Measurements from ENCODE around the gene KMO. TPM values are rescaled to one million over a fixed set of nuclear protein-coding genes. Genes with fewer than 3 reads are reported as not detected.

The KMO gene
- total RNA-seq, 3 donors from 2014 or later, result 0.34 to 0.91 (median 0.49) TPM

- H3K9me3 Mint-ChIP-seq, result no peaks in the 10 kb centered on the region
Observed at GRCh38 chr1:241593186-241593585, 61.0 kb downstream of the KMO start.

GRCh38 chr1:241596633-241597032 is 64.5 kb downstream of the KMO start:
- Mint-ChIP-seq H3K4me1 (ENCODE audit: low read depth) (peaks cover 19% of the 10 kb centered on the region), H3K36me3 (ENCODE audit: insufficient read depth) (peaks cover 14% of the 10 kb centered on the region), H3K27me3 (ENCODE audit: low read depth) (no peaks in the 10 kb centered on the region), H3K9me3 (no peaks in the 10 kb centered on the region), H3K4me3 (no peak overlapping the region)
- no peak for DNase-seq
- no peak for ATAC-seq

More at GRCh38 chr1:241593186-241593585, 61.0 kb downstream of the KMO start:
- no peak overlapping the region for H3K4me3 Mint-ChIP-seq
- no peaks in the 10 kb centered on the region for H3K27me3 Mint-ChIP-seq (ENCODE audit: low read depth)
- DNase-seq, result no peak
- peaks cover 16% of the 10 kb centered on the region for H3K4me1 Mint-ChIP-seq (ENCODE audit: low read depth)
- ATAC-seq, result no peak
- peaks cover 13% of the 10 kb centered on the region for H3K36me3 Mint-ChIP-seq (ENCODE audit: insufficient read depth)

- no peak for DNase-seq
Observed at GRCh38 chr1:241598249-241598648, 66.1 kb downstream of the KMO start.

GRCh38 chr1:241600496-241600901 is 68.3 kb downstream of the KMO start:
- H3K9me3 Mint-ChIP-seq, result no peaks in the 10 kb centered on the region
- no peak for ATAC-seq
- DNase-seq, result no peak
- no peak overlapping the region for H3K4me3 Mint-ChIP-seq
- H3K36me3 Mint-ChIP-seq (ENCODE audit: insufficient read depth), result peaks cover 20% of the 10 kb centered on the region
- H3K4me1 Mint-ChIP-seq (ENCODE audit: low read depth), result peaks cover 3% of the 10 kb centered on the region
- H3K27me3 Mint-ChIP-seq (ENCODE audit: low read depth), result no peaks in the 10 kb centered on the region

More at GRCh38 chr1:241598249-241598648, 66.1 kb downstream of the KMO start:
- Mint-ChIP-seq H3K4me1 (ENCODE audit: low read depth) (peaks cover 8% of the 10 kb centered on the region), H3K4me3 (no peak overlapping the region), H3K36me3 (ENCODE audit: insufficient read depth) (peaks cover 28% of the 10 kb centered on the region), H3K27me3 (ENCODE audit: low read depth) (no peaks in the 10 kb centered on the region), H3K9me3 (no peaks in the 10 kb centered on the region)
- ATAC-seq, result no peak

DNA sequence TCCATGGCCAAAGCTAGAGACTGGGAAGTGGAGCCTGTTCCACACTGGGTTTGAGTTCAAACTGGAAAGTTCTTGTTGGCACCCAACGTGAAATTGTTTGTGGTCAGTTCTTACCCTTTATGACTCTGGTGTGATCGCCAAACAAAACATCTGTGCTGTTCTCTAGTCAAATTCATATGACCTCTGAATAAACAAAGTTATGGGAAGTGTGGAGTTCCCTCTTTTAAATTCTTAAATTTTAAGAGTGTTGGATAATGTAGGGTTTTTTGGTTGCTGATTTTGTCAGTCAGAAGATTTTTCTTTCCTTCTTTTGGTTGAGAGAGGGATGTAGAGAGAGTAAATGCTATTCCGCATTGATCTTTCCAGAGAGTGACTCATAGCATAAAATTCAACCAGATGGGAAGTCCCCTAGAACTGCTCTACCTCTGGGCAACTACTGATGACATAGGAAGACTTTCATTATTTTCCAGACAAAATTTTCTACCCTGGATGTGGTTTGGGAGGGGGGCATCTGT is 71.6 kb downstream of the KMO start:
- H3K4me1 Mint-ChIP-seq (ENCODE audit: low read depth), result peaks cover 3% of the 10 kb centered on the region
- no peaks in the 10 kb centered on the region for H3K27me3 Mint-ChIP-seq (ENCODE audit: low read depth)
- DNase-seq (no peak), ATAC-seq (no peak)
- no peak overlapping the region for H3K4me3 Mint-ChIP-seq
- peaks cover 20% of the 10 kb centered on the region for H3K36me3 Mint-ChIP-seq (ENCODE audit: insufficient read depth)
- no peaks in the 10 kb centered on the region for H3K9me3 Mint-ChIP-seq

DNA sequence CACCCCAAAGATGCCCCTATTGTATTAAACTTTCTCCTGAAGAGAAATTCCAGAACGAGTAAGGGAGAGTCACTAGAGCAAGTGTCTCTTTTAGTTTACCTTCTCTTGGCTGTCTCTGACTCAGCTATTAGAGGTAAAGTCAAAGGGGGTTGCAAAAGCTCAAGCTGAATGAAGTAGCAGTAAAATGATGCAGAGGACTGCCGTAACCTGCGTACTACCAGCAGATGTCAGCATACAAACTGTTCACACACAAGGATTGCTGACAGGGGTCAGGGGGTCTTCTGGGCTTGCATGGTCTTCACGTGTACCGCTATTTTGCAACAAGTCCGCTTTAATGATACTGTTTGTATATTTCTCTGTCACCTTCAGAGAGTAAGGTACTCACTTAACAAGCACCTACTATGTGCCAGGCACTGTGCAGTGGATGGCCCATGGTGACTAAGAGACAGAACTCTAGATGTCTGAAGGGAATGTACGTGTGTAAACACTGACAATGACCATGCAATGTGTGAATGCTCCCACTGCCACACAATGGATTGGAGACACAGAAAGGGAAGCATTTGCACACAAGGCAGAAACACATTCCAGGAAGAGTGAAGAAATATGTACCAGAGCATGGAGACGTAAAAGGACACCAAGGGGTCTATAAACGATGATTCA is 73.1 kb downstream of the KMO start:
- no peak for ATAC-seq
- Mint-ChIP-seq H3K36me3 (ENCODE audit: insufficient read depth) (peaks cover 20% of the 10 kb centered on the region), H3K4me1 (ENCODE audit: low read depth) (peaks cover 3% of the 10 kb centered on the region), H3K4me3 (no peak overlapping the region), H3K27me3 (ENCODE audit: low read depth) (no peaks in the 10 kb centered on the region), H3K9me3 (no peaks in the 10 kb centered on the region)
- no peak for DNase-seq

DNA sequence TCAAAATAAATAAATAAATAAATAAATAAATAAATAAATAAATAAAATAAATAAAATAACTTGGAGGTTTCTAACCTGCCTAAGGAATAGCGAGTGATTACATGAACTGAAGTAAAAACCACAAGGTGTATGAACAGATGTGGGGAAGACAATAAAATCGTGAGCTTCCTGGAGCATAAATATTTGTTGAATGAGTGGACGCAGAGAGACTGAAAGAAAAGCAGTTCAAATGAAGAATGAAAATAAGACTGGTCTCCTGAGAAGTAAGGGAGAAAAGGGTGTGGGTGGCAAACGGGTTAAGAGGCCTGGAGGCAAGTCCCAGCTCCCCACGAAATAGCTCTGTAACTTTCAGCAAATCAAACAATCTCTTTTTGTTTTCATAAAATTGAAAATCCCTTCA is 74.4 kb downstream of the KMO start:
- no peak overlapping the region for H3K4me3 Mint-ChIP-seq

DNA sequence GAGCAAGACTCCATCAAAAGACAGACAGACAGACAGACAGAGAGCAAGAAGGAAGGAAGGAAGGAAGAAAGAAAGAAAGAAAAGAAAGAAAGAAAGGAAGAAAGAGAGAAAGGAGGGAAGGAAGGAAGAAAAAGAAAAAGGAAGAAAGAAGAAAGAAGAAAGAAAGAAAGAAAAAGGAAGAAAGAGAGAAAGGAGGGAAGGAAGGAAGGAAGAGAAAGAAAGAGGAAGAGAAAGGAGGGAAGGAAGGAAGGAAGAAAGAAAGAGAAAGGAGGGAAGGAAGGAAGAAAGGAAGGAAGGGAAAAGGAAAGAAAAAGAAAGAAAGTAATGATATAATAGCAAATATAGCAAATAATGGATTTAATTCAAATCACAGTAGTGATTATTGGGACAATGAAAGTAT is 75.3 kb downstream of the KMO start:
- no peak for DNase-seq
- Mint-ChIP-seq H3K4me3 (no peak overlapping the region), H3K4me1 (ENCODE audit: low read depth) (peaks cover under 1% of the 10 kb centered on the region), H3K9me3 (no peaks in the 10 kb centered on the region), H3K27me3 (ENCODE audit: low read depth) (no peaks in the 10 kb centered on the region), H3K36me3 (ENCODE audit: insufficient read depth) (peaks cover 13% of the 10 kb centered on the region)
- no peak for ATAC-seq

More for the DNA sequence above, 74.4 kb downstream of the KMO start:
- Mint-ChIP-seq H3K4me1 (ENCODE audit: low read depth) (no peaks in the 10 kb centered on the region), H3K36me3 (ENCODE audit: insufficient read depth) (peaks cover 20% of the 10 kb centered on the region), H3K9me3 (no peaks in the 10 kb centered on the region), H3K27me3 (ENCODE audit: low read depth) (no peaks in the 10 kb centered on the region)
- DNase-seq (no peak), ATAC-seq (no peak)

GRCh38 chr1:241608379-241609033 is 76.3 kb downstream of the KMO start:
- H3K36me3 Mint-ChIP-seq (ENCODE audit: insufficient read depth), result peaks cover 3% of the 10 kb centered on the region
- peak; percentile 35 to 40 for ATAC-seq
- DNase-seq, result no peak
- no peak overlapping the region for H3K4me3 Mint-ChIP-seq
- peaks cover 4% of the 10 kb centered on the region for H3K4me1 Mint-ChIP-seq (ENCODE audit: low read depth)
- H3K27me3 Mint-ChIP-seq (ENCODE audit: low read depth), result no peaks in the 10 kb centered on the region
- no peaks in the 10 kb centered on the region for H3K9me3 Mint-ChIP-seq

DNA sequence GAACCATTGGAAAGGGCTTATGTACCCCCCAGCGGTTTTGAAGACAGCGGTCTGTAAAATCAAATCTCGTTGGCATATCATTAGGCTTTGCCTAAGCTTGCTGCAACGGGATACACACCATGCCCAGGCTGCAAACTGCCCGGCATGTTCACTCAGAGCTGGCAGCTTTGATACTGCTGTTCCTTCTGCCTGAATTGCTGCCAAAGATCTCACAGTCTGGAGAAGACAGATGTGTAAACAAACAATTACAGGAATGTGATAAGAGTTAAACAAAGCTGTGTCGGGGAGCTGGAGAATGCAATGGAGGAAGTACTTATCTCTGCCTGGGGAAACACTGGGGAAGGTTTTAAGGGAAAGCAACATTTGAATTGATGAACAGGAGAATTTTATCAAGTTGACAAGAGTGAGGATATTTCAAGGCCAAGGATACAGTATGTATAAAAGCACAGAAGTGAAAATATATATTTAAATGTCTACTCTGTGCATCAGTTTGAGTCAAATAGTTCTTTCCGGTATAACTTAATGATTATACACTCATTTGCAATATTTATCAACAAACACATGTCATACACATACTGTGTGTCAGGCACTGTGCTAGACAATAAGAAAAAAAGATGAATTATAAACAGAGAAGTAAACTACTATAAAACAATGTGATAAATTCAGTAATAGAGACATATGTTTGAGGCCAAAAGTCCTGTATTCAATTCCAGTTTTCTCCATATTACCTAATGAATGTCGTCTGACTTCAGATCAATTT is 78.1 kb downstream of the KMO start:
- Mint-ChIP-seq H3K4me1 (ENCODE audit: low read depth) (peaks cover 5% of the 10 kb centered on the region), H3K4me3 (no peak overlapping the region), H3K9me3 (no peaks in the 10 kb centered on the region), H3K27me3 (ENCODE audit: low read depth) (no peaks in the 10 kb centered on the region), H3K36me3 (ENCODE audit: insufficient read depth) (no peaks in the 10 kb centered on the region)
- ATAC-seq, result no peak
- DNase-seq, result no peak

DNA sequence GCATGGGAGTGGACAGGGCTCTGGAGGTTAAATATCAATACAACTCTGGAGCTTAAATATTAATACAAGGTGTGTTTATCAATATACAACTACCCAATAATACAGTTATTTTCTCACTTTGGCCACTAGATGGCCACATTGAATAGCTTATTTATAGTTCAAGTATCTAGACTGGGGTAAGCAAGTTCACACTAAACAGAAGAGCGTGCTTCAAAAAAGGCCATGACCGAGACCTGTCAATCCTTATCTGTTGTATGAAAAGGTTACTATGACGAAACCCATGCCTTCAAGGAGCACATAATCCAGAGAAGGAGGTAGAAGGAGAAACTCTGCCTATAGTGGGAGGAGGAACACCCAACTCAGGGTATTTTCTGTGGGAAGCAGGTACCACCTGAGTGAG is 78.9 kb downstream of the KMO start:
- no peaks in the 10 kb centered on the region for H3K36me3 Mint-ChIP-seq (ENCODE audit: insufficient read depth)
- DNase-seq (no peak), ATAC-seq (peak; percentile 58 to 78)
- H3K4me1 Mint-ChIP-seq (ENCODE audit: low read depth), result peaks cover 5% of the 10 kb centered on the region
- H3K27me3 Mint-ChIP-seq (ENCODE audit: low read depth), result no peaks in the 10 kb centered on the region
- no peaks in the 10 kb centered on the region for H3K9me3 Mint-ChIP-seq
- no peak overlapping the region for H3K4me3 Mint-ChIP-seq

- H3K9me3 Mint-ChIP-seq, result no peaks in the 10 kb centered on the region
- no peak for DNase-seq
- H3K27me3 Mint-ChIP-seq (ENCODE audit: low read depth), result no peaks in the 10 kb centered on the region
- no peak for ATAC-seq
- no peak overlapping the region for H3K4me3 Mint-ChIP-seq
- H3K4me1 Mint-ChIP-seq (ENCODE audit: low read depth), result peaks cover 5% of the 10 kb centered on the region
- H3K36me3 Mint-ChIP-seq (ENCODE audit: insufficient read depth), result no peaks in the 10 kb centered on the region
Observed at GRCh38 chr1:241611736-241612135, 79.6 kb downstream of the KMO start.

DNA sequence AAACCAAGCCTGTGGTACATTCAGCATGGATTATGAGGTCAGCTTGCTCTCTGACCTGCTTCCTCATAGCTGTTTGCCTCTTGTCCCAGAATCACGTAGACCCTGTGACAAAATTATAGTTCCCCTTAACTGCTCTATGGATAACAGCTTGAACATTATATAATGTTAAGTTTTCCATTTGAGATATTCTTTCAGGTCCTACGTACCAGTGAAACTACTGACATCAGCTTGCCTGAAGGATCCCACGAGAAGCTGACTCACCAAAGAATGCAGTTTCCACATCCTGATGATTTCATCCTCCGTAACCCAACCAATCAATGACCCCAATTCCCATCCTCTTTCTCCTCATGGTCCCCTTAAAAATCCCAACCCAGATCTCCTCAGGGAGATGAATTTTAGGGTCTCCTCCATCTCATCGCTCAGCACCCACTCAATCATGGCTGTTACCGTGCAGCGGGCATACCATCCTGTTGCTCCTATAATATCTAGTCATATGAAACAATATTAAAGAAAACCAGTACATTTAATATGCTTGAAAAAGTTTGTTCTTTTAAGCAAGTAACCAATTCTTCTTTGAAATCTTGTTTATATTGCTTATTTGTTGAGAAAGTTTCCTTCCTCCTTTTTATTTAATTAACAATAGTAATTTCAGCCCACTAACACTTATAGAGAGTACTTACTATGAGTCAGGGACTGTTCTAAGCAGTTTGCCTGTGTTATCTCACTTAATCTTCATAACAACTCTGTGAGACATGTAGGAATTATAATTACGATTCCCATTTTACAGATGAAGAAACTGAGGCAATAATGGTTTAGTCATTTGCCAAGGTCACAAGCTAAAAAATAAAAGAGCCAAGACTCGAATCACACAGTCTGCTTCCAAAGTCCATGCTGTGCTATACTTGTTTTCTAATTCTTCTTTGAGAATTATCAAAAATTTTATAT is 80.6 kb downstream of the KMO start:
- no peak overlapping the region for H3K4me3 Mint-ChIP-seq
- no peak for DNase-seq

GRCh38 chr1:241614144-241614543 is 82.0 kb downstream of the KMO start:
- peak in 1 of 2 donors; percentile 26 for ATAC-seq
- Mint-ChIP-seq H3K36me3 (ENCODE audit: insufficient read depth) (peaks cover 2% of the 10 kb centered on the region), H3K4me1 (ENCODE audit: low read depth) (peaks cover 5% of the 10 kb centered on the region), H3K27me3 (ENCODE audit: low read depth) (no peaks in the 10 kb centered on the region), H3K4me3 (no peak overlapping the region), H3K9me3 (no peaks in the 10 kb centered on the region)
- DNase-seq, result no peak

More for the DNA sequence above, 80.6 kb downstream of the KMO start:
- Mint-ChIP-seq H3K36me3 (ENCODE audit: insufficient read depth) (peaks cover 2% of the 10 kb centered on the region), H3K9me3 (no peaks in the 10 kb centered on the region), H3K4me1 (ENCODE audit: low read depth) (peaks cover 5% of the 10 kb centered on the region), H3K27me3 (ENCODE audit: low read depth) (no peaks in the 10 kb centered on the region)
- no peak for ATAC-seq

Measured in activated T-cell treated with anti-CD3 and anti-CD28 coated beads, Interleukin-2, amount 50 U/mL, for 4 hours (primary cell).